ENCODE measurements around the gene RABGAP1L.

DNA sequence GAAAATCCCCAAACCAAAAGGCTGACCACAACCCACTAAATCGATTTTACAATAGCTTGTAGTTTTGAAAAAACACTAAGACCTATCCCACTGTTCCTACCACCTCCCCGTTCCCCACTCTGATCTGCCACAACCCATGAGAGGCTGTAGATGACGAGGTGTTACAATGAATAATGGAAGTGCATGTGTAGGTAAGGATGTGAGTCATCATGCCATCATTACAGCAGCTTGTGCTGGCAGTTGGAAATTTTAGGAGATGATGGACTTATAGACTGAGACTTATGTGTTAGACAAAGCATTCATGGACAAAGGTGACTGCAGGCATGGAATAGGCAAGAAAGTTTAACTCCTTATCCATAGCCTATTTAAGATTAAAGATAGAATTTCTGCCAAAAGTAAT is 655.7 kb downstream of the RABGAP1L start:
- TF ChIP-seq, protein P1, sequence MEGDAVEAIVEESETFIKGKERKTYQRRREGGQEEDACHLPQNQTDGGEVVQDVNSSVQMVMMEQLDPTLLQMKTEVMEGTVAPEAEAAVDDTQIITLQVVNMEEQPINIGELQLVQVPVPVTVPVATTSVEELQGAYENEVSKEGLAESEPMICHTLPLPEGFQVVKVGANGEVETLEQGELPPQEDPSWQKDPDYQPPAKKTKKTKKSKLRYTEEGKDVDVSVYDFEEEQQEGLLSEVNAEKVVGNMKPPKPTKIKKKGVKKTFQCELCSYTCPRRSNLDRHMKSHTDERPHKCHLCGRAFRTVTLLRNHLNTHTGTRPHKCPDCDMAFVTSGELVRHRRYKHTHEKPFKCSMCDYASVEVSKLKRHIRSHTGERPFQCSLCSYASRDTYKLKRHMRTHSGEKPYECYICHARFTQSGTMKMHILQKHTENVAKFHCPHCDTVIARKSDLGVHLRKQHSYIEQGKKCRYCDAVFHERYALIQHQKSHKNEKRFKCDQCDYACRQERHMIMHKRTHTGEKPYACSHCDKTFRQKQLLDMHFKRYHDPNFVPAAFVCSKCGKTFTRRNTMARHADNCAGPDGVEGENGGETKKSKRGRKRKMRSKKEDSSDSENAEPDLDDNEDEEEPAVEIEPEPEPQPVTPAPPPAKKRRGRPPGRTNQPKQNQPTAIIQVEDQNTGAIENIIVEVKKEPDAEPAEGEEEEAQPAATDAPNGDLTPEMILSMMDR (IDR thresholded peaks at IDR 0.05; ENCODE audit: insufficient read depth, low read length, poor library complexity, severe bottlenecking), result no peak
- TF ChIP-seq EZH2phosphoT487 (conservative IDR thresholded peaks at IDR 0.05; ENCODE audit: low read length), result no peak
